Trophoblast cell (in vitro differentiated cells and primary cell): ENCODE data around the gene GFRA1.

Source experiments
- DNase-seq, 2 donors: peaks; one replicate each; pipeline ENCODE4 v3.0.0-alpha.2; 2016
- H2AFZ ChIP-seq: 2 replicates; pipeline ENCODE4 v1.6.1; 2013; ENCODE audit warnings: low read length, moderate library complexity, mild to moderate bottlenecking; ENCODE audit not compliant: insufficient read depth, poor library complexity
- H2AK5ac ChIP-seq: 2 replicates; pipeline ENCODE4 v1.6.1; 2013; ENCODE audit warnings: mild to moderate bottlenecking, low read length
- H2BK120ac ChIP-seq: 2 replicates; pipeline ENCODE4 v1.6.1; 2013; ENCODE audit warnings: low read length, mild to moderate bottlenecking, moderate library complexity; ENCODE audit not compliant: insufficient read depth, poor library complexity
- H2BK12ac ChIP-seq: 2 replicates; pipeline ENCODE4 v1.6.1; 2013; ENCODE audit warnings: mild to moderate bottlenecking, low read length, moderate library complexity
- H2BK5ac ChIP-seq: 2 replicates; pipeline ENCODE4 v1.6.1; 2013; ENCODE audit warnings: low read length, low read depth, moderate library complexity, mild to moderate bottlenecking; ENCODE audit not compliant: poor library complexity
- H3K14ac ChIP-seq: 2 replicates; pipeline ENCODE4 v1.6.1; 2013; ENCODE audit warnings: mild to moderate bottlenecking, low read length
- H3K18ac ChIP-seq: 2 replicates; pipeline ENCODE4 v1.6.1; 2013; ENCODE audit warnings: mild to moderate bottlenecking, low read length
- H3K23ac ChIP-seq: 2 replicates; pipeline ENCODE4 v1.6.1; 2013; ENCODE audit warnings: low read length
- H3K27ac ChIP-seq: 2 replicates; pipeline ENCODE4 v1.5.1; 2013; ENCODE audit warnings: low read depth, mild to moderate bottlenecking, inconsistent platforms, low read length, moderate library complexity
- H3K27me3 ChIP-seq: 2 replicates; pipeline ENCODE4 v1.6.1; 2013; ENCODE audit warnings: inconsistent platforms, mild to moderate bottlenecking, low read length, moderate library complexity; ENCODE audit not compliant: insufficient read depth
- H3K36me3 ChIP-seq, 2 experiments: 1 replicate in 1 of 2; 2 replicates in 1 of 2; pipeline ENCODE4 v1.6.1; 2013; ENCODE audit warnings: low read length in 2 of 2, mild to moderate bottlenecking in 2 of 2, moderate library complexity in 1 of 2; ENCODE audit not compliant: insufficient read depth in 2 of 2, control insufficient read depth in 1 of 2
- H3K4ac ChIP-seq: 2 replicates; pipeline ENCODE4 v1.6.1; 2013; ENCODE audit warnings: low read depth, mild to moderate bottlenecking, low read length, moderate library complexity
- H3K4me1 ChIP-seq, 2 experiments: 1 replicate in 1 of 2; 2 replicates in 1 of 2; pipeline ENCODE4 v1.6.1; 2013; ENCODE audit warnings: low read length in 2 of 2, mild to moderate bottlenecking in 2 of 2, moderate library complexity in 1 of 2; ENCODE audit not compliant: insufficient read depth in 2 of 2, control insufficient read depth in 1 of 2
- H3K4me2 ChIP-seq: 2 replicates; pipeline ENCODE4 v1.6.1; 2013; ENCODE audit warnings: inconsistent platforms, mild to moderate bottlenecking, low read length, moderate library complexity
- H3K4me3 ChIP-seq: 2 replicates; pipeline ENCODE4 v1.5.1; 2013; ENCODE audit warnings: mild to moderate bottlenecking, low read depth, low read length, inconsistent platforms
- H3K79me1 ChIP-seq: one replicate; pipeline ENCODE4 v1.6.1; 2013; ENCODE audit warnings: low read length
- H3K79me2 ChIP-seq: 2 replicates; pipeline ENCODE4 v1.6.1; 2013; ENCODE audit warnings: low read length, mild to moderate bottlenecking; ENCODE audit not compliant: control insufficient read depth, insufficient read depth, poor library complexity
- H3K9ac ChIP-seq: 2 replicates; pipeline ENCODE4 v1.6.1; 2013; ENCODE audit warnings: mild to moderate bottlenecking, low read length
- H3K9me3 ChIP-seq: 2 replicates; pipeline ENCODE4 v1.6.1; 2013; ENCODE audit warnings: low read depth, mild to moderate bottlenecking, control low read depth, inconsistent platforms, low read length; ENCODE audit not compliant: insufficient read depth
- H4K12ac ChIP-seq: 2 replicates; pipeline ENCODE4 v1.6.1; 2013; ENCODE audit warnings: low read depth, mild to moderate bottlenecking, low read length, moderate library complexity
- H4K8ac ChIP-seq: 2 replicates; pipeline ENCODE4 v1.6.1; 2013; ENCODE audit warnings: low read depth, mild to moderate bottlenecking, low read length, moderate library complexity
- H4K91ac ChIP-seq: one replicate; pipeline ENCODE4 v1.6.1; 2013; ENCODE audit warnings: low read depth, mild to moderate bottlenecking, low read length, moderate library complexity
- WGBS: extraction: QIAGEN DNeasy Blood & Tissue Kit; methylation state at CpG from one replicate; pipeline ENCODE4 v1.1.7; 2013; ENCODE audit warnings: missing lambda C conversion rate; ENCODE audit not compliant: insufficient read length, insufficient coverage; ENCODE audit errors: extremely low coverage; 5-methylcytosine and 5-hydroxymethylcytosine counted together

Gene GFRA1

GRCh38 chr10:116139886-116140285 lies 133.1 kb downstream of the GFRA1 start:
- Histone ChIP-seq H3K36me3 (no peaks in the 10 kb centered on the region), H3K79me1 (no peaks in the 10 kb centered on the region), H3K4ac (no peak overlapping the region), H3K27ac (no peak overlapping the region), H3K4me3 (no peak overlapping the region), H3K79me2 (no peaks in the 10 kb centered on the region), H2AK5ac (no peak overlapping the region), H2BK5ac (no peak overlapping the region), H2AFZ (no peak overlapping the region), H3K4me2 (no peak overlapping the region), H2BK120ac (no peak overlapping the region), H3K18ac (no peak overlapping the region), H3K9me3 (no peaks in the 10 kb centered on the region), H3K23ac (no peak overlapping the region), H4K91ac (no peak overlapping the region), H3K9ac (no peak overlapping the region), H4K12ac (no peak overlapping the region), H2BK12ac (no peak overlapping the region), H3K27me3 (no peaks in the 10 kb centered on the region), H3K4me1 (no peaks in the 10 kb centered on the region), H4K8ac (no peak overlapping the region), H3K14ac (no peak overlapping the region)
- no peak for DNase-seq
- WGBS, result no CpG with 5 or more reads among the region's 3 CpGs

- DNase-seq, result no peak
- Histone ChIP-seq H2BK120ac (no peak overlapping the region), H2BK5ac (no peak overlapping the region), H3K27ac (no peak overlapping the region), H4K8ac (no peak overlapping the region), H3K14ac (no peak overlapping the region), H3K23ac (no peak overlapping the region), H2BK12ac (no peak overlapping the region), H3K4me3 (no peak overlapping the region), H3K79me1 (no peaks in the 10 kb centered on the region), H2AK5ac (no peak overlapping the region), H3K9me3 (no peaks in the 10 kb centered on the region), H3K36me3 (no peaks in the 10 kb centered on the region), H3K9ac (no peak overlapping the region), H3K4me1 (no peaks in the 10 kb centered on the region), H3K4ac (no peak overlapping the region), H3K18ac (no peak overlapping the region), H3K4me2 (no peak overlapping the region), H2AFZ (no peak overlapping the region), H3K79me2 (no peaks in the 10 kb centered on the region), H4K12ac (no peak overlapping the region), H3K27me3 (no peaks in the 10 kb centered on the region), H4K91ac (no peak overlapping the region)
- no CpG with 5 or more reads among the region's 4 CpGs for WGBS
Measured at GRCh38 chr10:116138897-116139296, 134.1 kb downstream of the GFRA1 start.

GRCh38 chr10:116136261-116136660 lies 136.7 kb downstream of the GFRA1 start:
- no peak overlapping the region for H3K4me3 ChIP-seq
- no peak overlapping the region for H3K14ac ChIP-seq
- no peak overlapping the region for H4K8ac ChIP-seq
- H3K23ac ChIP-seq, result no peak overlapping the region
- peaks cover 0 to 9% of the 10 kb centered on the region in 2 experiments for H3K4me1 ChIP-seq
- no peak overlapping the region for H4K12ac ChIP-seq
- H3K4ac ChIP-seq, result no peak overlapping the region
- H3K79me2 ChIP-seq, result no peaks in the 10 kb centered on the region
- H4K91ac ChIP-seq, result no peak overlapping the region
- WGBS, result no CpG with 5 or more reads among the region's 4 CpGs
- H2AK5ac ChIP-seq, result no peak overlapping the region
- no peak overlapping the region for H2AFZ ChIP-seq
- H3K9me3 ChIP-seq, result no peaks in the 10 kb centered on the region
- no peak for DNase-seq
- no peak overlapping the region for H3K18ac ChIP-seq
- no peaks in the 10 kb centered on the region for H3K79me1 ChIP-seq
- H3K9ac ChIP-seq, result no peak overlapping the region
- H2BK12ac ChIP-seq, result no peak overlapping the region
- H2BK5ac ChIP-seq, result no peak overlapping the region
- no peaks in the 10 kb centered on the region for H3K27me3 ChIP-seq
- H3K27ac ChIP-seq, result no peak overlapping the region
- no peak overlapping the region for H2BK120ac ChIP-seq
- H3K36me3 ChIP-seq, result no peaks in the 10 kb centered on the region
- H3K4me2 ChIP-seq, result no peak overlapping the region

- Histone ChIP-seq H3K9ac (no peak overlapping the region), H3K4me2 (no peak overlapping the region), H3K14ac (no peak overlapping the region), H3K27me3 (no peaks in the 10 kb centered on the region), H2BK12ac (no peak overlapping the region), H3K79me1 (no peaks in the 10 kb centered on the region), H4K12ac (no peak overlapping the region), H2BK5ac (no peak overlapping the region), H3K4me1 (peaks cover 0 to 9% of the 10 kb centered on the region in 2 experiments), H2AK5ac (no peak overlapping the region), H4K8ac (no peak overlapping the region), H3K27ac (no peak overlapping the region), H3K79me2 (no peaks in the 10 kb centered on the region), H3K9me3 (no peaks in the 10 kb centered on the region), H3K4me3 (no peak overlapping the region), H2BK120ac (no peak overlapping the region), H2AFZ (no peak overlapping the region), H3K23ac (no peak overlapping the region), H3K18ac (no peak overlapping the region), H3K36me3 (no peaks in the 10 kb centered on the region), H4K91ac (no peak overlapping the region), H3K4ac (no peak overlapping the region)
- WGBS, result no CpG with 5 or more reads among the region's 3 CpGs
- no peak for DNase-seq
Measured at GRCh38 chr10:116134322-116134721, 138.7 kb downstream of the GFRA1 start.
